NCI-H748 treated with DMSO at 0.1 percent for 48 hours (cell line): ENCODE data around the gene ANKRD36B.
"Not testable (repeated sequence)": the region's sequence is repeated elsewhere in the genome, so short reads cannot be mapped to it uniquely, and the experiment has no call there.

Source experiments
- DNase-seq: peaks from one replicate; lab custom pipeline; 2025; lab: John Stamatoyannopoulos, UW

Gene ANKRD36B

GRCh38 chr2:97589598-97590510 lies at the start of gene ANKRD36B:
ANKRD36B (minus strand) TSS chr2:97589877; CDS start chr2:97589685, 192 bp downstream.
- DNase-seq, result not testable (repeated sequence)

- not testable (repeated sequence) for DNase-seq
Measured at GRCh38 chr2:97626049-97626430, 36.4 kb upstream of the ANKRD36B start.

GRCh38 chr2:97625354-97626048 lies 35.8 kb upstream of the ANKRD36B start:
- DNase-seq, result not testable (repeated sequence)

GRCh38 chr2:97622976-97623375 lies 33.3 kb upstream of the ANKRD36B start:
- not testable (repeated sequence) for DNase-seq

- DNase-seq, result not testable (repeated sequence)
Measured at GRCh38 chr2:97620492-97620891, 30.8 kb upstream of the ANKRD36B start.

- not testable (repeated sequence) for DNase-seq
Measured at GRCh38 chr2:97618939-97619827, 29.5 kb upstream of the ANKRD36B start.

GRCh38 chr2:97617911-97618310 lies 28.2 kb upstream of the ANKRD36B start:
- DNase-seq, result no peak

GRCh38 chr2:97615746-97616145 lies 26.1 kb upstream of the ANKRD36B start:
- DNase-seq, result not testable (repeated sequence)

GRCh38 chr2:97611895-97612294 lies 22.2 kb upstream of the ANKRD36B start:
- not testable (repeated sequence) for DNase-seq

- DNase-seq, result not testable (repeated sequence)
Measured at GRCh38 chr2:97608745-97609144, 19.1 kb upstream of the ANKRD36B start.

GRCh38 chr2:97605524-97606339 lies 16.1 kb upstream of the ANKRD36B start:
- not testable (repeated sequence) for DNase-seq

- DNase-seq, result not testable (repeated sequence)
Measured at GRCh38 chr2:97605109-97605508, 15.4 kb upstream of the ANKRD36B start.

GRCh38 chr2:97601537-97601936 lies 11.9 kb upstream of the ANKRD36B start:
- not testable (repeated sequence) for DNase-seq

GRCh38 chr2:97596180-97596579 lies 6.5 kb upstream of the ANKRD36B start:
- DNase-seq, result not testable (repeated sequence)

GRCh38 chr2:97593520-97593919 lies 3.8 kb upstream of the ANKRD36B start:
- not testable (repeated sequence) for DNase-seq

- not testable (repeated sequence) for DNase-seq
Measured at GRCh38 chr2:97590515-97591394, 1.1 kb upstream of the ANKRD36B start.

GRCh38 chr2:97589257-97589597 lies 450 bp downstream of the ANKRD36B start:
- DNase-seq, result not testable (repeated sequence)

GRCh38 chr2:97565674-97566073 lies 24.0 kb downstream of the ANKRD36B start:
- not testable (repeated sequence) for DNase-seq

GRCh38 chr2:97552406-97552805 lies 37.3 kb downstream of the ANKRD36B start:
- DNase-seq, result not testable (repeated sequence)

- DNase-seq, result not testable (repeated sequence)
Measured at GRCh38 chr2:97550498-97550897, 39.2 kb downstream of the ANKRD36B start.
